Activated naive CD4-positive, alpha-beta T cell treated with anti-CD3 and anti-CD28 coated beads, Interleukin-2, amount 50 U/mL, for 24 hours (primary cell): ENCODE data around the gene DDI2.

Source experiments
- H3K27ac Mint-ChIP-seq: one replicate; pipeline ENCODE4 v1.8.0; 2021; ENCODE audit warnings: mild to moderate bottlenecking, mixed read lengths
- H3K27me3 Mint-ChIP-seq: one replicate; pipeline ENCODE4 v1.8.0; 2021; ENCODE audit warnings: mixed read lengths
- H3K36me3 Mint-ChIP-seq: one replicate; pipeline ENCODE4 v1.8.0; 2021; ENCODE audit warnings: mixed read lengths
- H3K4me1 Mint-ChIP-seq: one replicate; pipeline ENCODE4 v1.8.0; 2021; ENCODE audit warnings: mixed read lengths
- H3K4me3 Mint-ChIP-seq: one replicate; pipeline ENCODE4 v1.8.0; 2021; ENCODE audit warnings: mild to moderate bottlenecking, mixed read lengths
- H3K9me3 Mint-ChIP-seq: one replicate; pipeline ENCODE4 v1.8.0; 2021; ENCODE audit warnings: mixed read lengths

The DDI2 gene

GRCh38 chr1:15676688-15677661 is 59.7 kb downstream of the DDI2 start:
- no peaks in the 10 kb centered on the region for H3K27me3 Mint-ChIP-seq
- peaks cover 4% of the 10 kb centered on the region for H3K4me1 Mint-ChIP-seq
- no peak overlapping the region for H3K27ac Mint-ChIP-seq
- H3K36me3 Mint-ChIP-seq = no peaks in the 10 kb centered on the region
- no peak overlapping the region for H3K4me3 Mint-ChIP-seq
- no peaks in the 10 kb centered on the region for H3K9me3 Mint-ChIP-seq

DNA sequence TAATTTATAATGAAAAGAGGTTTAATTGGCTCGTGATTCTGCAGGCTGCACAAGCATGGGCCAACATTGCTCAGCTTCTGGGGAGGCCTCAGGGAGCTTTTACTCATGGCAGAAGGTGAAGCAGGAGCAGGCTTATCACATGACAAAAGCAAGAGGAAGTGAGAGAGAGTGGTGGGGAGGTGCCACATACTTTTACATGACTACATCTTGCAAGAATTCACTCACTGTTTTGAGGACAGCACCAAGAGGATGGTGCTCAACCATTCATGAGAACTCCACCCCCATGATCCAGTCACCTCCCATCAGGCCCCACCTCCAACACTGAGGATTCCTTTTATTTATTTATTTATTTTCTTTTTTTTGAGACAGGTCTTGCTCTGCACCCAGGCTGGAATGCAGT is 61.3 kb downstream of the DDI2 start:
- Mint-ChIP-seq H3K27ac (no peak overlapping the region), H3K27me3 (no peaks in the 10 kb centered on the region), H3K4me3 (no peak overlapping the region), H3K36me3 (no peaks in the 10 kb centered on the region), H3K9me3 (no peaks in the 10 kb centered on the region), H3K4me1 (peaks cover 4% of the 10 kb centered on the region)

- no peaks in the 10 kb centered on the region for H3K27me3 Mint-ChIP-seq
- H3K4me3 Mint-ChIP-seq = no peak overlapping the region
- H3K4me1 Mint-ChIP-seq = peaks cover 7% of the 10 kb centered on the region
- no peak overlapping the region for H3K27ac Mint-ChIP-seq
- no peaks in the 10 kb centered on the region for H3K9me3 Mint-ChIP-seq
- no peaks in the 10 kb centered on the region for H3K36me3 Mint-ChIP-seq
These were observed 62.9 kb downstream of the DDI2 start for GRCh38 chr1:15680131-15680530.

- Mint-ChIP-seq H3K27ac (no peak overlapping the region), H3K27me3 (no peaks in the 10 kb centered on the region), H3K4me3 (no peak overlapping the region), H3K9me3 (no peaks in the 10 kb centered on the region), H3K4me1 (peaks cover 13% of the 10 kb centered on the region), H3K36me3 (no peaks in the 10 kb centered on the region)
These were observed 63.5 kb downstream of the DDI2 start for GRCh38 chr1:15680561-15681348.

- Mint-ChIP-seq H3K4me1 (peaks cover 18% of the 10 kb centered on the region), H3K9me3 (no peaks in the 10 kb centered on the region), H3K27me3 (no peaks in the 10 kb centered on the region), H3K36me3 (no peaks in the 10 kb centered on the region), H3K4me3 (no peak overlapping the region), H3K27ac (no peak overlapping the region)
These were observed 64.4 kb downstream of the DDI2 start for GRCh38 chr1:15681349-15682292.

GRCh38 chr1:15682936-15683341 is 65.7 kb downstream of the DDI2 start:
- Mint-ChIP-seq H3K36me3 (peaks cover 2% of the 10 kb centered on the region), H3K4me3 (peak overlapping the region; percentile 80), H3K27me3 (no peaks in the 10 kb centered on the region), H3K9me3 (no peaks in the 10 kb centered on the region), H3K4me1 (peaks cover 26% of the 10 kb centered on the region), H3K27ac (peak overlapping the region; percentile 87)

GRCh38 chr1:15683345-15684039 is 66.2 kb downstream of the DDI2 start:
- peak overlapping the region; percentile 80 for H3K4me3 Mint-ChIP-seq
- H3K27ac Mint-ChIP-seq = peak overlapping the region; percentile 65
- peaks cover 28% of the 10 kb centered on the region for H3K4me1 Mint-ChIP-seq
- H3K27me3 Mint-ChIP-seq = no peaks in the 10 kb centered on the region
- no peaks in the 10 kb centered on the region for H3K9me3 Mint-ChIP-seq
- peaks cover 4% of the 10 kb centered on the region for H3K36me3 Mint-ChIP-seq

DNA sequence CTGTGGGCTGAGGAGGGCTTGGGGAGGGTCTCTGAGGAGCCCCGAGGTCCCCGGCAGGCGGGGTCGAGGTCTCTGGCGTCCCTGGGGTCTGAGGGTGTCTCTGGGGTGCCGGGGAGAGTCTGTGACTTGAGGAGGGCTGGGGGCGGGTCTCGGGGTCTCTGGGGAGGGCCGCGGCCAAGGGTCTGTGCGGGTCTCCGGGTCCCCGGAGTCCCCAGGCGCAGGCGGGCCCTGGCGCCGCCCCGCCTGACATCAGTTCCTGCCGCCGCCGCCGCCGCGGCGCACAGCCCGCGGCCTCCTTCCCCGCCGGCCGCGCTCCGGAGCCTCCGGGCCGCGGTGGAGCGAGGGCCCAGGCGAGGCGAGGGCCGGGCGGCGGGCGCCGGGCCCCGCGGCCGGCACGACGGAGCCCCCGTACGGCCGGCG is 66.8 kb downstream of the DDI2 start, which contains the start of gene PLEKHM2:
Gene PLEKHM2 (plus strand): TSS at position 279 of the 420 bp plus-strand sequence. CDS start 239 bp downstream, outside the sequence.
- H3K27me3 Mint-ChIP-seq = no peaks in the 10 kb centered on the region
- no peaks in the 10 kb centered on the region for H3K9me3 Mint-ChIP-seq
- peak within 1 kb of the TSS; percentile 91 for H3K4me3 Mint-ChIP-seq
- peak within 1 kb of the TSS; percentile 97 for H3K27ac Mint-ChIP-seq
- peaks cover 28% of the 10 kb centered on the region for H3K4me1 Mint-ChIP-seq
- peaks cover 4% of the 10 kb centered on the region for H3K36me3 Mint-ChIP-seq

- H3K36me3 Mint-ChIP-seq = peaks cover 4% of the 10 kb centered on the region
- peak overlapping the region; percentile 97 for H3K27ac Mint-ChIP-seq
- H3K27me3 Mint-ChIP-seq = no peaks in the 10 kb centered on the region
- no peaks in the 10 kb centered on the region for H3K9me3 Mint-ChIP-seq
- peak overlapping the region; percentile 91 for H3K4me3 Mint-ChIP-seq
- H3K4me1 Mint-ChIP-seq = peaks cover 28% of the 10 kb centered on the region
These were observed 67.4 kb downstream of the DDI2 start for GRCh38 chr1:15684468-15685291.

DNA sequence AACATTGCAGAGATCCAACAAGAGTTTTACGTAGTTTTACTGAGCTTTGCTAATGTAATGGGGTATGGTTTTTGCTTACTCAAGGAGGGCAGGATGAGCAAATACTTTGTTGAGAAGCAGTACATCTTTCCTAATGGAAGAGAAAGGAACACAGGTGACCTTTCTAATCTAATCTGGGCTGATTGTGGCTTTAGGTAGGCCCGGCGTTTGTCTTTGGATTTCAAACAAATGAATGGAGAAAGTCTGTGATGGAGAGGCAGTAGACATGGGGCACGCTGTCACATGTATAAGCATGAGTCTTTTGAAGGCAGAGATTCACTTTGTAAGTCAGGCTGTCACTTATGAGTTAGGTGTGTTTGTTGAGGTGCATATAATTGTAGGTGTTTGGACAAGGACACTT is 68.6 kb downstream of the DDI2 start:
- H3K27ac Mint-ChIP-seq = peak overlapping the region; percentile 30
- H3K4me3 Mint-ChIP-seq = peak overlapping the region; percentile 91
- H3K27me3 Mint-ChIP-seq = no peaks in the 10 kb centered on the region
- peaks cover 32% of the 10 kb centered on the region for H3K4me1 Mint-ChIP-seq
- no peaks in the 10 kb centered on the region for H3K9me3 Mint-ChIP-seq
- H3K36me3 Mint-ChIP-seq = peaks cover 4% of the 10 kb centered on the region

DNA sequence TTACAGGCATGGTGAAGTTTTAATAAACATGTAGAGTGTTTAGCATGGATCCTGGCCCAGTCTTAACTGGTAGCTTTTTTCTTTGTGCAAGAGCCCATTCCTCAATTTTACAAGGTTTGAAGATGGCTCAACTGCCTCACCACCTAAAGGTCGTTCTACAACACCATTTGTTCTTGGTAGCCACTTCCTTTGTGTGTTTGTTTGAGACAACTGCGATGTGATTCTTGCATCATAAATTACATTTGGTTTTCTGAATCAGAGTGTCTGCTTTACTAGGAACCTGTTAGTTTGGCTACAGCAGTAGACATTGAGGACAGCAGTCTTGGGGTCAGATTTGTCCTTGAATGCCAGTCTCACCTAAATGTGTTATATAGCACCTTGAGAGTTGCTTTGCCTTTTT is 70.2 kb downstream of the DDI2 start:
- no peaks in the 10 kb centered on the region for H3K9me3 Mint-ChIP-seq
- H3K27ac Mint-ChIP-seq = no peak overlapping the region
- peaks cover 4% of the 10 kb centered on the region for H3K36me3 Mint-ChIP-seq
- H3K27me3 Mint-ChIP-seq = no peaks in the 10 kb centered on the region
- H3K4me1 Mint-ChIP-seq = peaks cover 41% of the 10 kb centered on the region
- H3K4me3 Mint-ChIP-seq = no peak overlapping the region

- peaks cover 6% of the 10 kb centered on the region for H3K36me3 Mint-ChIP-seq
- H3K9me3 Mint-ChIP-seq = no peaks in the 10 kb centered on the region
- H3K4me3 Mint-ChIP-seq = no peak overlapping the region
- H3K27me3 Mint-ChIP-seq = no peaks in the 10 kb centered on the region
- no peak overlapping the region for H3K27ac Mint-ChIP-seq
- H3K4me1 Mint-ChIP-seq = peaks cover 56% of the 10 kb centered on the region
These were observed 73.1 kb downstream of the DDI2 start for GRCh38 chr1:15690317-15690716.

DNA sequence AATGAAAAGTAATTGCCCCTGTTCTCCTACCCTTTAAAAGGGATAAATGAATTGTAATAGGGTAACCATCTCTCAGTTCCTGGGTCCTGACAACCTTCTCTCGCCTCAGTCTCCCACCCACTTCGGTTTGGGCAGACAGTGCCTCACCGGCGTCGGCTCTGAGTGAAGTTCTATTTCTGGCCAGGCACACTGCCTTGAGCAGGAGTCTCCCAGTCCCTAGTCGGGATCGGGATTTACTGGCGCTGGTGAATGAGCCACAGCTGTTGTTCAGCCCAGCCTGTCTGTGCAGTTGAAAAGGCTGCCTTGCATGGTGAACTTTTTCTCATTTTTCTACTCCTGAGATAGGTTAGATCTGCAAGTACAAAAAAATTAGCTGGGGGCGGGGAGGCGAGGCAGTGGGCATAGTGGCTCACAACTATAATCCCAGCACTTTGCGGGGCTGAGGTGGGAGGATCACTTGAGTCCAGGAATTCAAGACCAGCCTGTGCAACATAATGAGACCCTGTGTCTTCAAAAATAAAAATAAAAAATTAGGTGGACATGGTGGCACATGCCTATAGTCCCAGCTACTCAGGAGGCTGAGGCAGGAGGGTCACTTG is 74.3 kb downstream of the DDI2 start:
- Mint-ChIP-seq H3K36me3 (peaks cover 6% of the 10 kb centered on the region), H3K4me3 (no peak overlapping the region), H3K27me3 (no peaks in the 10 kb centered on the region), H3K4me1 (peaks cover 49% of the 10 kb centered on the region), H3K27ac (no peak overlapping the region), H3K9me3 (no peaks in the 10 kb centered on the region)
